Suppressor macrophage treated with lipopolysaccharide for 1 hour (primary cell): ENCODE measurements around the gene DLG2.
"Not testable (repeated sequence)": the region's sequence is repeated elsewhere in the genome, so short reads cannot be mapped to it uniquely, and the experiment has no call there.

Source experiments
- DNase-seq, 3 donors: peaks; one replicate each; pipeline ENCODE4 v3.0.0-alpha.2; 2020 to 2022

The DLG2 gene

DNA sequence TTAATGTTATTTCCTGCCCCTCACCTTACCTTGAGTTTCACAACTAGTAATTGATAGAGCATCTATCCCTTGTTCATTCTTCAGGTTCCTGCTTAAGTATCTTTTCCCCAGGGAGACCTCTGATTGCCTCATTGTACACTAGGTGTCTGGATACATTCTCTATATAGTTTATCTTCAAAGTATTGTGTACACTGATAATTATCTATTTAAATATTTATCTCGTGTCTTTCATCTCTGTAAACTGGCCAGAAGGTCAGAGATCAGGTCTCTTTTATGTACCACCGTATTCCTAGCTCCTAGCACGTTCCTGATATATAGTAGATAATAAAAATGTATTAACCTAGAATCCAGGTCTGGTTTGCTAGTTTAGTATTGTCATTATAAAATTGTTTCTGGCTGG lies 7.6 kb upstream of the DLG2 start:
- DNase-seq, result no peak

DNA sequence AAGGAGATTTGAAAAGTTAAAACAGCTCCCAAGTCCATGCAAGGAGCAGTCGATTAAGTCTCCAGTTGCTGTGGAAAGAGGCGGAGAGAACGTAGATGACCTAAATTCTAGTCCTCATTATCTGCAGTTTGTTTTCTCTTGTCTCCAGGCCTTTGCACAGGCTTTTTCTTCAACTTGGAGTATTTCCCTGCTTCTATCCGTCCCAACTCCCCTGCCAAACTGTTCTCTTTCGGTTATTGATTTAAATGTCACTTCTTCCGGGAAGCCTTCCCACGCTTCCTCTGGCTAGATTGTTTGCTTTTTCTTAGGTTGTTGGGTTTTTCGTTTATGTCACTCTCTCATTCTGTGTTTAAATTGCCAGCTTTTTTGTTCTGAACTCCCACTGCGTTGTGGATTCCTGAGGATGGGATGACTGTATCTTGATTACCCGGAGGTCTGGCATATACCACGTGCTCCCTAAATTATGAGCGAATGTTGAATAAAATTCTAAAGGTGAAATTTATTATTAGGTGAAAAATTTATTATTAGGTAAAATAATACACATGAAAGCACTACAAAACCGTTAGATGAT lies 1.7 kb upstream of the DLG2 start:
- peak; percentile 52 to 77 (median 57) for DNase-seq

DNA sequence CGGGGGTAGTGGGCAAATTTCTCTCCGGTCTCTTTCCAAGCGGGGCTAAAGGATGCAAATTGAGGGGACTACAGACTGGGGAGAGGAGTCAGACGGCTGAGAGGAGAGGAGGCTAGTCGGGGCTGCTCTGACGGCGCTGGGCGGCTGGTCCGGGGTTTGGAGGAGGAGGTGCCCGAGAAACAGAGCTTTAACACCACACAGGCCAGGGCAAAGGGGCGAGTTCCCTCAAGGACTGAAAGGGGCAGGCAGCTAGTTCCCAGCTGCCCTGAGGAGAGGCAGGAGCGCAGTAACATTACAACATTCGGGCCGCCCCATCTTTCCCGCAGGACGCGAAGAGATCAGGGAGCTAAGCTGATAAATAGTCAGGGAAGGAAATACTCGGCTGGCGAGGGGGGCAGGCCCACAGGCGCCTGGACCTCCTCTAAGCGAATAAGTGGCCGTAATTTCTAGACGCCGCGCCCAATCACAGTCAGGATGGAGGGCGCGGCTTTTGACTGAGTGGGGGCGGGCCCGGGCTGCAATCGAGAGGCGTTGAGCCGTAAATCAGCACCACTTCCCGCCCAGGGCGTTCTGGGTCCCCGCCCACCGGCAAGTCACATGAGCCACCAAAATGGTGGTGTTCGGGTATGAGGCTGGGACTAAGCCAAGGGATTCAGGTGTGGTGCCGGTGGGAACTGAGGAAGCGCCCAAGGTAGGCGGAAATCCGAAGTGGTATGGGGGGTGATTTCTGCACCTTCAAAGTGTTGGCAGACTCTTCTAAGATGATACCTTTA lies 1.0 kb upstream of the DLG2 start, which contains the start of gene TMEM126B:
Gene TMEM126B (plus strand): TSS at position 596 of the 773 bp plus-strand sequence. CDS start 15 bp downstream, at position 611.
- peak; percentile 99 for DNase-seq

DNA sequence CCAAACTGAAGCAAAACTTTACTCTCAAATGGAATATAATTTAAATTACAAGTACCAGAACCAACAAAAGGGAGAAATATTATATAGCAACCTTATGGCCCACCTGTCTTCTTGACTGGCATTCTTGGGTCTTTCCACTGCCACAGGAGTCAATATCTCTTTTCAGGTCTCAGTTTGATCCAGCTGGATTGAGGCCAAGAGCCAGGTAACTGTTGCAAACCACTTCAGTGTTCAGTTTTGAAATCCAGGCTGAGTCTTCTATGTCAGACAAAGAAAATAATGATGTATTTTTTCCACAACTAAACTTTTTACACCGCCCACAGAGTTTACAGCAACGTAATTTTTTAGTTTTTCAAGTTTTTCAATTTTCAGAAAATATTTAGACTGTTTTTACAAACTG lies 648 bp downstream of the DLG2 start:
- DNase-seq, result no peak

DNA sequence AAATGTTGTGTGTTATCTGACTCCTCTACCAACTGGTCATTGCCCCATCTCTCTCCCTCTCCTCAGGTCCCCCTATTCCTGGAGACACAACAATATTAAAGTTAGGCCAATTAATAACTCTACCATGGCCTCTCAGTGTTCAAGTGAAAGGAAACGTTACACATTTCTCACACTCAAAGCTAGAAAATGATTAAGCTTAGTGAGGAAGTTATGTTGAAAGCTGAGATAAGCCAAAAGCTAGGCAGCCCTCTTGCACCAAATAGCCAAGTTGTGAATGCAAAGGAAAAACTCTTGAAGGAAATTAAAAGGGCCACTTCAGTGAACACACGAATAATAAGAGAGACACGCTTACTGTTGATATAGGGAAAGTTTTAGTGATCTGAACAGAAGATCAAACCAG lies 6.9 kb downstream of the DLG2 start:
- DNase-seq, result no peak

DNA sequence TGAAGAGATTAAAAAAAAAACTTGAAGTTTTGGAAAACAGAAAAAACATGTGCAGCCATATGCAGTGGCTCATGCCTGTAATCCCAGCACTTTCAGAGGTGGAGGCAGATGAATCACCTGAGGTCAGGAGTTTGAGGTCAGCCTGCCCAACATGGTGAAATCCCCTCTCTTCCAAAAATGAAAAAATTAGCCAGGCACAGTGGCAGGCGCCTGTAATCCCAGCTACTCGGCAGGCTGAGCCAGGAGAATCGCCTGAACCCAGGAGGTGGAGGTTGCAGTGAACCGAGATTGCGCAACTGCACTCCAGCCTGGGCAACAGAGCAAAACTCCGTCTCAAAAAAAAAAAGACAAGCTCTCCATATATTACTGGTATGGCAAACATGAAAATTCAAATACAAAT lies 7.6 kb downstream of the DLG2 start:
- no peak for DNase-seq

DNA sequence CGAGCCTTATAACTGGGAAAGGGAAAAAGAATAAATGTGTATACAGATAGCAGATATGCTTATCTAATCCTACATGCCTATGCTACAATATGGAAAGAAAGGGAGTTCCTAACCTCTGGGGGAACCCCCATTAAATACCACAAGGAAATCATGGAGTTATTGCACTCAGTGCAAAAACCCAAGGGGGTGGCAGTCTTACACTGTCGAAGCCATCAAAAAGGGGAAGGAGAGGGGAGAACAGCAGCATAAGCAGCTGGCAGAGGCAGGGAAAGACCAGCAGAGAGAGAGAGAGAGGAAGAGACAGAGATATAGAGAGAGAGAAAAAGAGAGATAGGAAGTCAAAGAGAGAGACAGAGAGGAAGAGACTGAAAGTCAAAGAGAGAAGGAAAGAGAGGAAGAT lies 15.5 kb downstream of the DLG2 start:
- DNase-seq, result peak; percentile 75 to 83 (median 78)

DNA sequence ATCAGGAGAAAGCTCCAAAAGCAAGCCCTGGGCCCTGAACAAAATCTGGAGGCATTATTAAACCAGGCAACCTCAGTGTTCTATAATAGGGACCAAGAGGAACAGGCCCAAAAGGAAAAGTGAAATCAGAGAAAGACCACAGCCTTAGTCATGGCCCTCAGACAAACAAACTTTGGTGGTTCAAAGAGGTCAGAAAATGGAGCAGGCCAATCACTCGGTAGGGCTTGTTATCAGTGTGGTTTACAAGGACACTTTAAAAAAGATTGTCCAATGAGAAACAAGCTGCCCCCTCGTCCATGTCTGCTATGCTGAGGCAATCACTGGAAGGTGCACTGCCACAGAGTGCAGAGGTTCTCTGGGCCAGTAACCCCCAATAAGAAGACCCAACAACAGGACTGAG lies 17.9 kb downstream of the DLG2 start:
- DNase-seq, result peak in 2 of 3 donors; percentile 9 to 26

DNA sequence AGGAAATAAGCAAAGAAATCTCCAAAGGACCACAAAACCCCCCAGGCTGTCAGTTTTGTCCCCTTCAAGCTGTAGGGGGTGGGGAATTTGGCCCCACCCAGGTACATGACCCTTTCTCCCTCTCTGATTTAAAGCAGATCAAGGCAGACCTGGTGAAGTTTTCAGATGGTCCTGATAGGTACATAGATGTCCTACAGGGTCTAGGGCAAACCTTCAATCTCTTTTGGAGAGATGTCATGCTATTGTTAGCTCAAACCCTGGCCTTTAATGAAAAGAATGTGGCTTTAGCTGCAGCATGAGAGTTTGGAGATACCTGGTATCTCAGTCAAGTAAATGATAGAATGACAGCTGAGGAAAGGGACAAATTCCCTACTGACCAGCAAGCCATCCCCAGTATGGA lies 18.5 kb downstream of the DLG2 start:
- not testable (repeated sequence) for DNase-seq

DNA sequence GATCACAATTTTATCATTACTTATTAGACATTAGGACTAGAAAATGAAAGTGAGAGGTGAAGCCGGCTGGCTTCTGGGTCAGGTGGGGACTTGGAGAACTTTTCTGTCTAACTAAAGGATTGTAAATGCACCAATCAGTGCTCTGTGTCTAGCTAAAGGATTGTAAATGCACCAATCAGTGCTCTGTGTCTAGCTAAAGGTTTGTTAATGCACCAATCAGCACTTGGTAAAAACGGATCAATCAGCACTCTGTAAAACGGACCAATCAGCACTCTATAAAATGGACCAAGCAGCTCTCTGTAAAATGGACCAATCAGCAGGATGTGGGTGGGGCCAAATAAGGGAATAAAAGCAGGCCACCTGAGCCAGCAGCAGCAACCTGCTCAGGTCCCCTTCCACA lies 20.9 kb downstream of the DLG2 start:
- not testable (repeated sequence) for DNase-seq

DNA sequence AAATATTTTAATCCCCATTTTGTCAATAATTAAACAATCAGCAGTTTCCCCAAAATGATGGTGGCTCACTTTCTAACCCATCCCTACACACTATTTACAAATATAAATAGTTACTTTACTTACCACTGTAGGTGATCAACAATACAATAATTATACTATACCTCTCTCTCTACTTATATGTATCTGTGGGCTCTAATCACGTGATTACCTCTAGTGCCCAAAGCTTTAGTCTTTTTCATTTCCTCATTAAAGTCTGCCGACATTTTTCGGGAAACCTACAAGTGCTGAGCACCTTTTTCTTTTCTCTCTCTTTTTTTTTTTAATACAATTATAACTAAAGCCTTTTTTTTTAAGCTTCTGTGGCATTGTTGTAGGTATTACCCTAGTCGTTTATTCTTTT lies 23.9 kb downstream of the DLG2 start:
- DNase-seq, result no peak

DNA sequence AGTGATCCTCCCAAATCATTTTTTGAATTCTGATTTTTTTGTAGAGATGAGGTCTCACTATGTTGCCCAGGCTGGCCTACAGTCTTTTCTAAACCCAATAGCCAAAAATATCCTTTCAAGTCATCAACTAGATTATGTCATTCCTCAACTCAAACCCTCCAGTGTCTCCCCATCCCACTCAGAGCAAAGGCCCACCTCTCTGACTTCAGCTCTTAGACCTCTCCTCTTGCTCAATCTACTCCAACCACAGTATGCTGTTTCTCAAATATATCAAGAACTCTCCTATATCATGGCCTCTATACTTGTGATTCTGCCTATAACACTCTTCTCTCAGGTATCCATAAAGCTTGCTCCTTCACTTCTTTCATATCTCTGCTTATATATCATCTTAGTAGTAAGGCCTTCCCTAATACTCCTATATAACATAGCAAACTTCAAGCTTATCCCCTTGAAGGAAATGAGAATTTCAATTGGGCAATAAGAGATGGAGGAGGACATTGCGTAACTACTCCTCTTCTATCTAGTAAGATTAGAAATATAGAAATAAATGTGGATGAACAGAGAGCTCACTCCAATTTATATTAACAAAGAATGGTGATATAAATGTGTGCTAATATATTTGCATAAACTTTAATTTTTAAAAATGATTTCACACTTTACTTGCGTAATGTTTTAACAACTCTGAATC lies 24.5 kb downstream of the DLG2 start:
- DNase-seq, result peak; percentile 54 to 62 (median 55)

DNA sequence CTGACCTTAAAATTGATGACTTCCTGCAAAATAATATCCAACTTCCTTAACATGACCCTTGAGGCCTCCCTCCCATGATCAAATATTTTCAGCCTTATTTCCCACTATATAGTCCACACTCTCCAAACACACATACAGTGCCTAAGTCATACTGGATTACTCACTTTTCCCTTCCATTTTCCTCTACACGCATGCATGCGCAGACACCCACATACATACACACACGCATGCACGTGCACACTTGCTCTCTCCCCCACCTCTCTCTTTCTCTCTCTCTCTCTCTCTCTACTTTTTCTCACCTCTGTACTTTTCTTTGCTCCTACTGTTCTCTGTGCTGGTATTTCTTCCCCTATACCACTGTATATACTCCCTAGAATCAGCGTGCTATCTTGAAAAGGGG lies 28.1 kb downstream of the DLG2 start:
- no peak for DNase-seq

DNA sequence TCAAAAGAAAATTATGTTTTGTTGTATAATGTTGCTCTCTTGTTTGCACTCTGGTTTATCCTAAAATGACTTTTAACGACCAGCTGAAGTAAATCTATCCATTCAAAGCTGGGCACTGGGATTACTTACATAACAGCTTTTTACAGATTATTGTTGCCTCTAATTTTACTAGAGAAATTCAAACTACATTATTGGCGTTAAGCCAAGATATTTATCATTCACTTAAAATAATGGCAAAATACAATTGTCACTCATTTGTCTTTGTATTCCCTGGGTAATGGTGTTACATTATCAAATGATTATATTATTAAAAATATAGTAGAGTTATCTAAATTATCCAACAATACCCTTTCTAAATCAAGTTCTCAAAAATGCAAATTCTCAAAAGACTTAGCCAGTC lies 30.3 kb downstream of the DLG2 start:
- DNase-seq, result no peak

DNA sequence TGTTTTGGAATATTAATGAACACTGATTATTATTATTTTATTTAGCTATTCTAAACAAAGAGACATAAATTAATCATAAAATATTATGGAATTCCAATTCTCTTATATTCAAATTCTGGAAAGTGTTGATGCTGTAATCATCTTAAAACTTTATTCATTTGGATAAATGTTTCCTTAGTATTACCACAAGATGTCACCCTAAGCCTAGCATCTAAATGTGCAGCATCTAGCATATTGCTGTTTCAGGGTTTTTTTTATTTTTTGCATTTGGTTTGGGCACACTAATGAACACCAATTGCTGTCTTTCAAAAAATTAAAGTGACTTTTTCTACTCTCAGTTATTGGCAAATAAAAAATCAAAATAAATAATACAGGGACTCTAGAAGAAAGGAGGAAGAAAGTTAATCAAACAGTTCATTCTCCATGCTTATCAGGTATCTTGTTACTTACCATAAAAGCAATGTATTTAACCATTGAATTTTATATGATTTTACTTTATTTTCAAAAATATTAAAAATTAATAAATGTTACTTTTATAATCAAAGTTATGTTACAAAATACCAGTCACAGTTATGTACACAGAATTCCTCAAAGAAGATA lies 31.8 kb downstream of the DLG2 start:
- peak; percentile 65 to 83 (median 80) for DNase-seq

DNA sequence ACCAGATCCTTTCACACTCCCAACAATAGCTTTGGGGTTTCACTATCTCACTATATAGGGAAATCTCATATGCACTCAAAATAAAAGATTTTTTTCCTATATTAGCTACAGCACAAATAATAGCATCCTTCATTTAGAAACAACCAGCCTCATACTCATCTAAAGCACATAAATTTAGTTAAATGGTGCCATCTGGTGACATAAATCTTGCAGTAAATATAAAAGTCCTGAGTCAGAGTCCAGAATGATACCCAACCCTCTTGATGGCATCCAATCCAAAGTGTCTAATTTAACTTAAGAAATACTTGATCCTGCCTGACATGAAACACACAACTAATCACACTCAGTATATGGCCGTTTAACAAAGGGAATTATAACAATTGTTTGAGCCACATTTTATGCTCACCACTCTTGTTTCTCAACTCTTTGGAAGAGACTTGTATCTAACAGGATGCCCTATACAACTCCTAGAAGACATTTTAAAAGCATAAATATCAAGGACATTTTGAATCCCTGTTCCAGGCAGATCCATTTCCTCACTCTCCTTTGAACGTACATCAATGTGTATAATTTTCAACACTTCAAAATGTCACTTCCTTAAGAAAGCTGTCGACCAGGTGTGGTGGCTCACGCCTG lies 36.2 kb downstream of the DLG2 start:
- DNase-seq, result peak; percentile 14 to 38 (median 31)

DNA sequence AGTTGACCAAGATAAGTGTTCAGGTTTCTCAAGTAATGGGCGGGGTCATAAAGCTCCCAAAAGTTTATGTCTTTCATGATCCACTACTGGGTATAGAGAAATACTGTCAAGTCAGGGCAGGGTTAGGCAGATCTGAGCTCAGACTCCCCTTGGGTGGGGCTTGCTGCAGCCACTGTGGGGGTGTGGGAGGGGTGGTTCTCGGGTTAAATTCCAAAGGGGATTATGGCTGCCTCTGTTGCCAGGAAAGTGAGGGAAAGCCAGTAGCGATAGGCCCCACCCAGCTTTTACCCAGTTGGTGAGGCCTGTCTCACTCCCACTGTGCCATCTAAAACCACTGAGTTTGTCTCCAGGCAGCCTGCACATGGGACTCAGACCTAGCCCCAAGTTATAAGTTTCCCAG lies 37.8 kb downstream of the DLG2 start:
- DNase-seq, result no peak

DNA sequence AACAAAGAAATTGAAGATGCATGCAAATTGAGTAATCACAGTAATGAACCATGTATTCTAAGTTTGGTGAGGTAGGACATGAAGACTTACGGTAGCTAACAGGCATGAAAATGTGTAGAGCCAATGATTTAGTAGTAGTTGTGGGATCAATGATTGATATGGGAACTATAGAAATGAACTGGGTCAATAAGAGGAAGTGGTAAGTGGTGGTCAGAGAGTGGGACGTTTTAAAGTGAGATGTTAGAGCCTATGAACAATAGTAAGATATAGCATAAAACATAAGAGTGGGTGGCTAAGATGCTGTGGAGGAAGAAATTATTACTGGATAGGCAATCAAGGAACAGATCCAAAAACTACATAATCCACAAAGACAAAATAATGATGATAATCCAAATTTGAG lies 45.0 kb downstream of the DLG2 start:
- DNase-seq, result no peak

DNA sequence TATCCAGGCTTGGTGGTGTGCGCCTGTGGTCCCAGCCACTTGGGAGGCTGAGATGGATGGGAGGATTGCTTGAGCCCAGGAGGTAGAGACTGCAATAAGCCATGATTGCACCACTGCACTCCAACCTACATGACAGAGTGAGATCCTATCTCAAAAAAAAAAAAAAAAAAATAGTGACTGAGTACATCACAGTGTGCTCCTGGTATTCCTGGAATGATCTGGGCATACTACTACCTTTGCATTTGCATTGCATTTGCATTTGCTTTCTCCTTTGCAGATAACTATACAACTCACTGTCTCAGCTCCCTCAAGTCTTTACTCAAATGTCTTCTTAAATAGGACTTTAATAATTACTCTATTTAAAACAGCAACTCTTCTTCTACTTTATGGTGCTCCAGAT lies 51.8 kb downstream of the DLG2 start:
- DNase-seq, result no peak

DNA sequence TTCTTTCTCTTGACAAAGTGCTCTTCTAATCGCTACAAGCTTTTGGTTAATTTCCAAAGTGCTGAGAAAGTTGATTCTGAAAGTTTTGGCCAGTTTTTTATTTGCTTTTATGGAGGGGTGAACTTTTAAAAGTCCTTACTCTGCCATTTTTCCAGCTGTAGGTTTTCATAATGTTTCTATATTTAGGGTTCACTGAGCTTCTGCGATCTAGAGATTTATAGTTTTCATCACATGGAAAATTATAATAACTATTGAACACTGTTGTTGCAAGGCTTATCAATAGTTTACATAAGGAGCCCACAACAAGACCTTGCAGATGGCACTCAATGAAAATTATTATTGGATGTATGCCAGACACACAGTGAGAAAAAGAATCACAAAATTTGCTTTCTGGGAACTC lies 55.1 kb downstream of the DLG2 start:
- no peak for DNase-seq

DNA sequence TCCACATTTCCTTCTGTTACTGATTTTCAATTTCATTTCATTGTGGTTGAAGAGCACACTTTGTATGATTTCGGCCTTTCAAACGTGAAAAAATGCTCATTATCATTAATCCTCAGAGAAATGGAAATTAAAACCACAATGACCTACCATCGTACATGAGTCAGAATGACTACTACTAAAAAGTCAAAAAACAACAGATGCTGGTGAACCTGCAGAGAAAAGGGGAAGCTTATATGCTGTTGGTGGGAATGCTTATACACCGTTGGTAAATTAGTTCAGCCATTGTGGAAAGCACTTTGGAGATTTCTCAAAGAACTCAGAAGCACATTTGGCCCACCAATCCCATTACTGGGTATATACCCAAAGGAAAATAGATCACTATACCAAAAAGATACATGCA lies 57.6 kb downstream of the DLG2 start:
- DNase-seq, result no peak

DNA sequence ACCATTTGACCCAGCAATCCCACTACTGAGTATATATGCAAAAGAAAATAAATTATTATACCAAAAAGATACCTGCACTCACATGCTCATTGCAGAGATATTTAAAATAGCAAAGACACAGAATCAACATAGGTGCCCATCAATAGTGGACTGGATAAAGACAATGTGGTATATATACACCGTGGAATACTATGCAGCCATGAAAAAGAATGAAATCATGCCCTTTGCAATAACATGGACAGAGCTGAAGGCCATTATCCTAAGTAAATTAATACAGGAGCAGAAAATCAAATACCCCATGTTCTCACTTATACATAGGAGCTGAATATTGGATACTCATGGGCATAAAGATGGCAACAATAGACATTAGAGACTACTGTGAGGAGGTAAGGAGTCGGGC lies 68.7 kb downstream of the DLG2 start:
- no peak for DNase-seq

DNA sequence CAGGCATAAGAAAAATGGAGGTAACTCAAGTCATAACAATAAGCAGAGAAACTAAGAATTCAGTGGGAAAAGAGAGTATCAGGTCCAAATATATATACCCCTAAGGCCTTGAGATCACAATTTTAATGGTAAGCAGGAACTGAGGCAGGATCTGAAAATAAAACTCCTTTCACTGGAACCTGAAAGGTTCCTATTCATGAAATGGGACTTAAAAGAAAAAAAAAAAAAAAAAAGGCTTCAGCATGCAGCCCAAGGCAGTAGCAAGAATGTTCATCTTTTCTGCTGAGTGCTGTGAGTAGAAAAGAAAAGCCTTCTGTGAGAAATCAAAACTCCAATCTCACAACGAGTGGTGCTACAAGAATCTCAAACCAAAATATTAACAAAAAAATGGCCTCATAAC lies 75.3 kb downstream of the DLG2 start:
- no peak for DNase-seq
